Measurements from ENCODE around the gene HOXA5. TPM values are rescaled to one million over a fixed set of nuclear protein-coding genes. Genes with fewer than 3 reads are reported as not detected.

The HOXA5 gene
- total RNA-seq, 1 donor from 2014 or later: not detected

DNA sequence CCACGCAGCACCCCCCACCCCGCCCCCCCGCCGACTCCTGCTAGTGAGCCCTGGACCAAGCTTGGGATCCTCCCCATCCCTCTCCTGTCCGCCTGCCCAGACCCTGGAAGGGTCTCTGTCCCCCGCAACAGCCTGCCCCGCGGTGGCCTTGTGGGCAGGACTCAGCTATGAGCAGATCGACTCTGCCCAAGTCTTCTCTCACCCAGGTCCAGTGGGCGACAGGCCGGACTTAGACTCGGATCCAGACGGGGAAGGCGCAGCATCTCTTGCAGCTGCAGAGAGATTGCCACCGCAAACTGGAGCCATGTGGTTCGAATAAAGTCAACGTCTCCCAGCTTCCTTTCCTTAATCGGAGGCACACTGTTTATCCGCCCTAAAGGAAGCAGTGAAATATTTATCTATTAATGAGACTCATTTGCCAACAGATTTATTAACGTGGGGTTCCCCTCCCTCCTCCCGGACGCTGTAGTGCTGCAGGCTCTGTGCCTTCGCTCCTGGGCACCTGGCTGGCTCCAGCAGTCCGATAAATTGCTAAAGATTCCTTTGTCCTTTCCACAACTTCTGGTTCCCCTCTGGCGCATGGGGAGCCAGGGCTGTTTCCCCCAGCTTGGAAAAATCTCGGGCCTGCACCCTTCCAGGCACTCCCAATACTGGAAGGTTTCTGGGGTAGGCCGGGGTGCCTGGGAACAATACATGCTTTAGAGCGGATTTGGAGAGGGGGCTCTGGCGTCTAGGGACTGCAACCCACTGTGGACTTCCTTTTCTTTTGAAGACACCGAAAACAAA lies 13.6 kb upstream of the HOXA5 start:
- no peak for DNase-seq (ENCODE audit: low spot score)
- intact Hi-C loops (cut with micrococcal nuclease): loop anchor here (2.0 kb wide), 1 partner anchor 16 kb away; no protein-coding TSS in a partner anchor
- no peak overlapping the region for H3K4me3 Mint-ChIP-seq
- H3K27me3 Mint-ChIP-seq (ENCODE audit: insufficient read depth): peaks cover 80% of the 10 kb centered on the region
- no peaks in the 10 kb centered on the region for H3K9me3 Mint-ChIP-seq
- H3K27ac Mint-ChIP-seq: peak overlapping the region; percentile 81
- H3K36me3 Mint-ChIP-seq (ENCODE audit: low read depth): no peaks in the 10 kb centered on the region
- H3K4me1 Mint-ChIP-seq (ENCODE audit: low read depth): peaks cover 17% of the 10 kb centered on the region

- Mint-ChIP-seq H3K27me3 (ENCODE audit: insufficient read depth) (peaks cover 80% of the 10 kb centered on the region), H3K4me1 (ENCODE audit: low read depth) (peaks cover 20% of the 10 kb centered on the region), H3K9me3 (no peaks in the 10 kb centered on the region), H3K36me3 (ENCODE audit: low read depth) (no peaks in the 10 kb centered on the region), H3K4me3 (peak within 1 kb of the TSS; percentile 54), H3K27ac (peak within 1 kb of the TSS; percentile 81)
- DNase-seq (ENCODE audit: low spot score): no peak
- intact Hi-C loops (cut with micrococcal nuclease): loop anchor here (2.0 kb wide), 1 partner anchor 16 kb away; no protein-coding TSS in a partner anchor
Measured at GRCh38 chr7:27156508-27156898, 13.0 kb upstream of the HOXA5 start, which contains the start of gene HOXA7. TSS of gene HOXA7 (minus strand) at chr7:27156675. CDS start at chr7:27156545, 130 bp downstream.

- no peaks in the 10 kb centered on the region for H3K36me3 Mint-ChIP-seq (ENCODE audit: low read depth)
- H3K4me3 Mint-ChIP-seq: no peak overlapping the region
- peaks cover 81% of the 10 kb centered on the region for H3K27me3 Mint-ChIP-seq (ENCODE audit: insufficient read depth)
- intact Hi-C loops (cut with micrococcal nuclease): loop anchor here (2.0 kb wide), 1 partner anchor 17 kb away; no protein-coding TSS in a partner anchor
- no peaks in the 10 kb centered on the region for H3K9me3 Mint-ChIP-seq
- H3K27ac Mint-ChIP-seq: no peak overlapping the region
- DNase-seq (ENCODE audit: low spot score): no peak
- peaks cover 26% of the 10 kb centered on the region for H3K4me1 Mint-ChIP-seq (ENCODE audit: low read depth)
Measured at GRCh38 chr7:27155816-27156507, 12.5 kb upstream of the HOXA5 start.

GRCh38 chr7:27154901-27155815 lies 11.7 kb upstream of the HOXA5 start:
- H3K36me3 Mint-ChIP-seq (ENCODE audit: low read depth): no peaks in the 10 kb centered on the region
- peak overlapping the region; percentile 54 for H3K4me3 Mint-ChIP-seq
- peaks cover 84% of the 10 kb centered on the region for H3K27me3 Mint-ChIP-seq (ENCODE audit: insufficient read depth)
- H3K9me3 Mint-ChIP-seq: no peaks in the 10 kb centered on the region
- H3K4me1 Mint-ChIP-seq (ENCODE audit: low read depth): peaks cover 25% of the 10 kb centered on the region
- no peak for DNase-seq (ENCODE audit: low spot score)
- peak overlapping the region; percentile 68 for H3K27ac Mint-ChIP-seq
- intact Hi-C loops (cut with micrococcal nuclease): loop anchor here (5.0 kb wide), 1 partner anchor 58 kb away; the partner anchor contains the start of gene HOXA1

DNA sequence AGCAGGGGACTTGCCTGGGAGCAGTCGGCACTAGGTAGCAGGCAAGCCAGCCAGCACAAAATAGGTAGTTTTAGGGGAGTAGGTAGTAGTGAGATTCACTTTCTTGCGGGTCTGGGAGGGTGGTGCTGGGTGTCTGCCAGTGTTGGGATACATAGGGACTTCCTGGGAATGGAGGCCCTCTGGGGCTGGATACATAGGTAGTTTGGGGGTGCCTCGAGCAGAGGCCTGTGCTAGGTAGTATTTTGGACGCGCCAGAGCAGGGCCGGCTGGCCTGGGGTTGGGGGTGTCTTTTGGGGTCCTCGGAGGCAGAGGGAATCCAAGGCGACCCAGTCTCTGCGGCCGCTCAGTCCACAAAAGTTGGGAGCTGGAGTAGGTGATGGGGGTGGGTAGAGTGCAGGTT lies 10.9 kb upstream of the HOXA5 start:
- no peaks in the 10 kb centered on the region for H3K36me3 Mint-ChIP-seq (ENCODE audit: low read depth)
- no peak for DNase-seq (ENCODE audit: low spot score)

GRCh38 chr7:27153526-27153925 lies 10.0 kb upstream of the HOXA5 start:
- H3K4me3 Mint-ChIP-seq: no peak overlapping the region
- H3K36me3 Mint-ChIP-seq (ENCODE audit: low read depth): no peaks in the 10 kb centered on the region
- peaks cover 85% of the 10 kb centered on the region for H3K27me3 Mint-ChIP-seq (ENCODE audit: insufficient read depth)
- no peak overlapping the region for H3K27ac Mint-ChIP-seq
- DNase-seq (ENCODE audit: low spot score): no peak
- intact Hi-C loops (cut with micrococcal nuclease): loop anchor here (1.0 to 5.0 kb wide), 2 partner anchors 8 to 56 kb away; partner anchors contain the start of gene HOXA1
- H3K4me1 Mint-ChIP-seq (ENCODE audit: low read depth): peaks cover 18% of the 10 kb centered on the region
- H3K9me3 Mint-ChIP-seq: no peaks in the 10 kb centered on the region

More for the DNA sequence above, 10.9 kb upstream of the HOXA5 start:
- no peak overlapping the region for H3K4me3 Mint-ChIP-seq
- no peaks in the 10 kb centered on the region for H3K9me3 Mint-ChIP-seq
- no peak overlapping the region for H3K27ac Mint-ChIP-seq
- peaks cover 85% of the 10 kb centered on the region for H3K27me3 Mint-ChIP-seq (ENCODE audit: insufficient read depth)
- intact Hi-C loops (cut with micrococcal nuclease): loop anchor here (5.0 kb wide), 1 partner anchor 57 kb away; the partner anchor contains the start of gene HOXA1
- H3K4me1 Mint-ChIP-seq (ENCODE audit: low read depth): peaks cover 18% of the 10 kb centered on the region

DNA sequence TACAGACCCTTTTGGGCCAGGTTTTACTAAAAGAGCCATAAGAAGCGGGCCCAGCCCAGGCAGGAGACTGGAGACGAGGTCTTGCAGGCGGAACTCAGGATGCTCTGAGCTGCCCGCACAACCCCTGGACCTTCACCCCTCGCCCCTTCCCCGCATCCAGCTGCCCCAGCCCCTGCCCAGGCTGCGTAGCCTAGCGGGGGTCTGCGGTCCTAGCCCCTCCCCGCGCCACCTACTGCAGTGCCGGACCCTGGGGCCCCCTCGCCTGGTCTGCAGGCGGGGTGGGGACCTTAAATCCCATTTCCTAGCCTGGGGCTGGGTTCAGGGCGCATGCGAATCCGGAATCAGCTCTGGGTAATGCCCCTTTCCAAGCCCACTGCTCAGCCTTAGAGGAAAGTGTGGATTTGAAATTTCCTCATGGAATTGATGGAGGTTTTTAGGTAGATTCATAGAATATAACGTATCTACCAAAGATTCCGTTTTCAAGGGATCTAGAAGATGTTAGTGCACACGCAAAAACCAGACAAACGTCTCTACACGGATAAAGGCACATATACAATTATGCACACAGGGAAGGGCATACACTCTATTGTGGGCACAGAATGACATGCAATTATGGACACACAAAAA lies 9.4 kb upstream of the HOXA5 start:
- Mint-ChIP-seq H3K9me3 (no peaks in the 10 kb centered on the region), H3K27me3 (ENCODE audit: insufficient read depth) (peaks cover 86% of the 10 kb centered on the region), H3K27ac (no peak overlapping the region), H3K4me3 (no peak overlapping the region), H3K36me3 (ENCODE audit: low read depth) (no peaks in the 10 kb centered on the region), H3K4me1 (ENCODE audit: low read depth) (peaks cover 18% of the 10 kb centered on the region)
- no peak for DNase-seq (ENCODE audit: low spot score)
- intact Hi-C loops (cut with micrococcal nuclease): loop anchor here (1.0 to 5.0 kb wide), 3 partner anchors 8 to 56 kb away; partner anchors contain the start of genes HOXA1 and HOXA11

GRCh38 chr7:27151931-27152815 lies 8.7 kb upstream of the HOXA5 start, which contains the start of gene HOXA3:
TSS of gene HOXA3 (minus strand) at chr7:27152583. CDS start at chr7:27110640, 41,943 bp downstream.
- H3K27ac Mint-ChIP-seq: peak within 1 kb of the TSS; percentile 12
- peaks cover 18% of the 10 kb centered on the region for H3K4me1 Mint-ChIP-seq (ENCODE audit: low read depth)
- DNase-seq (ENCODE audit: low spot score): no peak
- no peaks in the 10 kb centered on the region for H3K9me3 Mint-ChIP-seq
- intact Hi-C loops (cut with micrococcal nuclease): loop anchor here (1.0 to 5.0 kb wide), 3 partner anchors 17 to 55 kb away; partner anchors contain the start of genes HOXA1 and HOXA11
- H3K4me3 Mint-ChIP-seq: peak within 1 kb of the TSS; percentile 57
- H3K27me3 Mint-ChIP-seq (ENCODE audit: insufficient read depth): peaks cover 82% of the 10 kb centered on the region
- peaks cover 1% of the 10 kb centered on the region for H3K36me3 Mint-ChIP-seq (ENCODE audit: low read depth)

DNA sequence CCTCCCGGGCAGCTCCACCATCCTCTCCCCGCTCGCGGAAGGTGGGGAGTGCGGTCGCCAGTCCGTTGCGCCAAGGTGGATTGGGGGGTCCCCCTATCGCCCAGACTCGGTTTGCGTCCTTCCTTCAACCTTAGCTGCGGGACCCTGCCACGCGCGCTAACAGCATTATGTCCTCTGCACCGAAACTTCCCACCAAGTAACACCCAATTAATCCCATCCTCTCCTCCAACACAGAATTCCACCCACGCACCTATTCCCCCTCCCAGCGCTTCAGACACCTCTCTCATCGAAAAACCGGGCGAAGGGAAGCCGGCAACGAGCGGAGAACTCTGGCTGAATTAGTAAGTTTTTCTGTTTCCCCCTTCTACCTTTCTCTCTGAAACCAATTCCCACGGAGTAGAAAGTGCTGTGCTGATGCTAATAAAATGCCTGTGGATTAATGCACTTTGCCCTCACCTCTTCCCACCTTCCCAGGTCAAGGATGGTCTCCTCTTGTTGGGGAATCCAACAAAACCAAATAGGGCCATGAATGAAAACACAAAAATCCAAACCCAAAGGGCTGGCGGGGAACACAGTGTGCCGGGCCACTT lies 8.0 kb upstream of the HOXA5 start:
- intact Hi-C loops (cut with micrococcal nuclease): loop anchor here (2.0 to 5.0 kb wide), 2 partner anchors 17 to 54 kb away; partner anchors contain the start of gene HOXA1
- H3K9me3 Mint-ChIP-seq: no peaks in the 10 kb centered on the region
- peaks cover 84% of the 10 kb centered on the region for H3K27me3 Mint-ChIP-seq (ENCODE audit: insufficient read depth)
- peaks cover 18% of the 10 kb centered on the region for H3K4me1 Mint-ChIP-seq (ENCODE audit: low read depth)
- peak overlapping the region; percentile 12 for H3K27ac Mint-ChIP-seq
- DNase-seq (ENCODE audit: low spot score): no peak
- peak overlapping the region; percentile 57 for H3K4me3 Mint-ChIP-seq
- peaks cover 3% of the 10 kb centered on the region for H3K36me3 Mint-ChIP-seq (ENCODE audit: low read depth)

DNA sequence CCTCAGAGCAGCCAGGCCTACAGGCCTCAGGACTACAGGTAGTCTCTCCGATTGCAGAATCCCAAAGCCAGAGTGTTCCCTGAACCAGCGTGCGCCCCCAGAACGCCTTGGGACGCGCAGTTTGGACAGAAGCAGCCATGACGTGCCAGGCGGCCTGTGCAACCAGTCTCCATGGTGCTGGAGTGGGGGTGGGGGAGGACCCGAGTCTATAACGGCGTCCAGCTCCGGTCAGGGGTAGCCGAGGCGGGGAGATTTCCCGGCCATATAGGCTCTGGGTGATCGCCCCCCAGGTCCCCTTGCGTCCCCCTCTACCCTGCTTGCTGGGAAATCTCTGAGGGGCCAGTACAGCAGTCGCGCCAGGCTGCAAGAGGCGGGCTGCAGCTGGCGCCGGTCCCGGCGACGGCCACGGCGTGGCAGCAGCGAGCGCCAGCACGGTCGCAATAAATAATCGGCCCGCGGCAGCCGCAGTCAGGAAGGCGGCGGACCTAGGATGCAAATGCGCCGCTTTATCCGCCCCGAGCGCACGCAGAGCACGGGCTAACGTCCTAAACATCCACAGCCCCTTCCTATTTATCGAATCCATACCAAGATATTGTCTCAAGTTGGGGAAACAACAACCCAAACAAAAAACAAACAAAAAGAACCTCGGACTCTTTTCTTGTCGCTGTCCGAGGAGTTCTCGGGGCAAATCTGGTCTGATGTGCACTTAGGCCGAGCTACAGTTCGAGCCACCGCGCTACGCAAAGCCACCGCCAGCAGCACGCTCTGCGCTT lies 7.3 kb upstream of the HOXA5 start:
- no peaks in the 10 kb centered on the region for H3K9me3 Mint-ChIP-seq
- H3K36me3 Mint-ChIP-seq (ENCODE audit: low read depth): peaks cover 3% of the 10 kb centered on the region
- intact Hi-C loops (cut with micrococcal nuclease): loop anchor here (2.0 to 5.0 kb wide), 2 partner anchors 16 to 53 kb away; partner anchors contain the start of gene HOXA1
- peaks cover 18% of the 10 kb centered on the region for H3K4me1 Mint-ChIP-seq (ENCODE audit: low read depth)
- peak; percentile 46 for DNase-seq (ENCODE audit: low spot score)
- H3K27me3 Mint-ChIP-seq (ENCODE audit: insufficient read depth): peaks cover 88% of the 10 kb centered on the region
- peak overlapping the region; percentile 57 for H3K4me3 Mint-ChIP-seq
- H3K27ac Mint-ChIP-seq: peak overlapping the region; percentile 7

Measured in activated T-helper 1 cell treated with anti-CD3 and anti-CD28 coated beads, Interleukin-12 subunit alpha, Interleukin-12 subunit beta, Interleukin-2, Interleukin-4 antibody, amounts not matched to agents 30 ng/mL and 10 ng/mL and 1 ng/mL, durations not matched to agents 14 hours and 24 hours and 36 hours (primary cell).